Memory B cell (primary cell): ENCODE measurements around the gene BTN1A1.
"Not testable (repeated sequence)": the region's sequence is repeated elsewhere in the genome, so short reads cannot be mapped to it uniquely, and the experiment has no call there.

Source experiments
- ATAC-seq: fragments of 150-1000 bp; cut with Tn5 transposase; 2 replicates; pipeline ENCODE4 v1.10.0; 2021; ENCODE audit warnings: low read depth, mild to moderate bottlenecking, moderate library complexity
- DNase-seq, 2 donors: peaks; one replicate each; pipeline ENCODE4 v3.0.0; 2022; ENCODE audit warnings: low spot score in 2 of 2
- H3K27ac Mint-ChIP-seq: one replicate; pipeline ENCODE4 v1.8.0; 2022; ENCODE audit warnings: mild to moderate bottlenecking, moderate library complexity, mixed read lengths
- H3K27me3 Mint-ChIP-seq: one replicate; pipeline ENCODE4 v1.8.0; 2022; ENCODE audit warnings: mixed read lengths
- H3K36me3 Mint-ChIP-seq: one replicate; pipeline ENCODE4 v1.8.0; 2022; ENCODE audit warnings: mild to moderate bottlenecking, mixed read lengths
- H3K4me1 Mint-ChIP-seq: one replicate; pipeline ENCODE4 v1.8.0; 2022; ENCODE audit warnings: mixed read lengths
- H3K4me3 Mint-ChIP-seq: one replicate; pipeline ENCODE4 v1.8.0; 2022; ENCODE audit warnings: mild to moderate bottlenecking, moderate library complexity, mixed read lengths
- H3K9me3 Mint-ChIP-seq: one replicate; pipeline ENCODE4 v1.8.0; 2022; ENCODE audit warnings: mixed read lengths

The BTN1A1 gene

DNA sequence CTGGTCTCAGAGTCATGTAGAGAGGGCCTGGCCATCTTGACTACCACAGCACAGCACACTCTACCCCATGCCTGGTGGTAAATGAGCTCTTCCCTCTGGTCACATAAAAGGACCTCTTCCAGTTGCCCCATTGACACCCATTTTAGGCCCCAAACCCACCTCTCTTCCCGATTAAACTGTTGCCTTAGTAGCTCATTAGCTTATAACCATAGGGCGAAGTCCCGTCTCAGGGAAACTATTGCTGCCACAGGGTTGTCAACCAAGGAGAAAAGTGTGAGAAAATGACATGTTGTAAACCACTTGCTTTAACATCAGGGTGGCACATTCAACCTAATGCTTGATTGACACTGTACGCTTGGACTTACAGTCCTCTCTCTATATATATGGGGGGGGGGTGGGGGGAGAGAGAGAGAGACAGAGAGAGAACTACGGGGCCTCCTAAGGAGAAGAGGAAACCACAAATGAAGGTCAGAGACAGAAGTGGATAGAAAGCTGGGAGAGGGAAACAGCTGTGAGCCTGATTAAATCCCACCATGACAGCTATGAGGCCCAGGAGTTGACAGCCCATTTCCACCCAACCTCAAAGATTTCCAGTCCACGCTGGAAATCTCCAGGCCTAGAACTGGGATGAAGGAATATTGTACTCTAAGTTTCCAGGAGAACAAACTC lies 14.9 kb upstream of the BTN1A1 start:
- H3K4me1 Mint-ChIP-seq = peaks cover 4% of the 10 kb centered on the region
- ATAC-seq = no peak
- no peak for DNase-seq
- H3K27ac Mint-ChIP-seq = no peak overlapping the region
- peaks cover 4% of the 10 kb centered on the region for H3K36me3 Mint-ChIP-seq
- peaks cover 6% of the 10 kb centered on the region for H3K9me3 Mint-ChIP-seq
- no peaks in the 10 kb centered on the region for H3K27me3 Mint-ChIP-seq
- H3K4me3 Mint-ChIP-seq = no peak overlapping the region

DNA sequence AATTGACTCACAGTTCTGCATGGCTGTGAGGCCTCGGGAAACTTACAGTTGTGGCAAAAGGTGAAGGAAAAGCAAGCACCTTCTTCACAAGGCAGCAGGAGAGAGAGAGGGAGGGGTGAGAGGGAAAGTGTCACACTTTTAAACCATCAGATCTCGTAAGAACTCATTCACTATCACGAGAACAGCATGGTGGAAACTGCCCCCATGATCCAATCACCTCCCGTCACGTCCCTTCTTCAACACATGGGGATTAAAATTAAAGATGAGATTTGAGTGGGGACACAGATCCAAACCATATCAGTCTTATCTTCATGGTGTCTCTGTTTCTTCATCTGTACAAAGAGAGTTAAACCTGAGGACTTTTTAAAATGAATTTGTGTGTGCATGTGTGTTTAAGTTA lies 13.7 kb upstream of the BTN1A1 start:
- Mint-ChIP-seq H3K4me1 (no peaks in the 10 kb centered on the region), H3K27ac (no peak overlapping the region), H3K36me3 (peaks cover 4% of the 10 kb centered on the region), H3K4me3 (no peak overlapping the region), H3K9me3 (peaks cover 6% of the 10 kb centered on the region), H3K27me3 (no peaks in the 10 kb centered on the region)
- ATAC-seq (no peak), DNase-seq (no peak)

DNA sequence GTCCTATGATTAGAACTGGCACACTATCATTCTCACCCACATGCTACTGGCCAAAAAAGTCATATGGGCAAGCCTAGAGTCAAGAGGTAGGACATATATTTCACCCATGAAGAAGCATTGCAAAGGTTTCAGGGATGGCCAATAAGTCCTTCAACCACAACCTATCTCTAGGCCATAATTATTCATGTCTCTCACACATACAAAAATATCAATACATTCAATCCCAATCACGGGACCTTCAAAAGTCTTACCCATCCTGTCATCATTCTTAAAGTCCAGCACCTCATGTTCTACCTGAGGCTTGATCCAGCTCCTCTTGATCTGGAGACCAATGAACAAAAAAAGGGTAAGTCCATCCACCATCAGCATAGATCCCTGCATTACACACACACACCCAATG lies 12.6 kb upstream of the BTN1A1 start:
- Mint-ChIP-seq H3K27ac (no peak overlapping the region), H3K27me3 (no peaks in the 10 kb centered on the region), H3K9me3 (peaks cover 6% of the 10 kb centered on the region), H3K4me3 (no peak overlapping the region), H3K4me1 (no peaks in the 10 kb centered on the region), H3K36me3 (peaks cover 4% of the 10 kb centered on the region)
- DNase-seq (no peak), ATAC-seq (no peak)

GRCh38 chr6:26489996-26490964 lies 9.8 kb upstream of the BTN1A1 start:
- ATAC-seq = no peak
- H3K9me3 Mint-ChIP-seq = peaks cover 6% of the 10 kb centered on the region
- peaks cover 4% of the 10 kb centered on the region for H3K36me3 Mint-ChIP-seq
- no peak for DNase-seq
- no peaks in the 10 kb centered on the region for H3K27me3 Mint-ChIP-seq
- H3K27ac Mint-ChIP-seq = no peak overlapping the region
- no peak overlapping the region for H3K4me3 Mint-ChIP-seq
- no peaks in the 10 kb centered on the region for H3K4me1 Mint-ChIP-seq

GRCh38 chr6:26491604-26492003 lies 8.5 kb upstream of the BTN1A1 start:
- Mint-ChIP-seq H3K27me3 (no peaks in the 10 kb centered on the region), H3K4me1 (no peaks in the 10 kb centered on the region), H3K4me3 (no peak overlapping the region), H3K9me3 (peaks cover 6% of the 10 kb centered on the region), H3K27ac (no peak overlapping the region), H3K36me3 (peaks cover 4% of the 10 kb centered on the region)
- no peak for DNase-seq
- no peak for ATAC-seq

GRCh38 chr6:26493258-26493657 lies 6.8 kb upstream of the BTN1A1 start:
- no peak overlapping the region for H3K27ac Mint-ChIP-seq
- no peaks in the 10 kb centered on the region for H3K9me3 Mint-ChIP-seq
- ATAC-seq = peak; percentile 50
- no peak for DNase-seq
- no peaks in the 10 kb centered on the region for H3K27me3 Mint-ChIP-seq
- no peaks in the 10 kb centered on the region for H3K36me3 Mint-ChIP-seq
- peaks cover 6% of the 10 kb centered on the region for H3K4me1 Mint-ChIP-seq
- H3K4me3 Mint-ChIP-seq = no peak overlapping the region

DNA sequence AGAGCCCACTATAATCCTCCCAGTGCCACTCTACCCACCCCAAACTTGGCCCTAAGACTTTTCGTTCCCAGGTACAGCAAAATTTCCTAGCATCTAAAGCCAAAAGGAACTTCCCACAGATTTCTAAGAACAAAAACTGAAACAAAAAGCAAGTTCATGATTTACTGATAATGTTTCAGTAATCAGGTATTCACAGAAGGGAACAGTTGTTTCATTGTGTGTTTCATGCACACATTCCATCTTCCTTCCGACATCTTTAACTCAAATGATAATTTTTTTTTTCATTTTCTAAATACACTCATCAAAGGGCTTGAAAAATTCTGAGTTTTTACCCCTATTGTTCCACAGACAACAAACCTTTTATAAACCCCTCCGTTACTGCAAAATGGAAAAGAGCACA lies 6.0 kb upstream of the BTN1A1 start:
- no peak overlapping the region for H3K27ac Mint-ChIP-seq
- no peak for ATAC-seq
- no peaks in the 10 kb centered on the region for H3K36me3 Mint-ChIP-seq

DNA sequence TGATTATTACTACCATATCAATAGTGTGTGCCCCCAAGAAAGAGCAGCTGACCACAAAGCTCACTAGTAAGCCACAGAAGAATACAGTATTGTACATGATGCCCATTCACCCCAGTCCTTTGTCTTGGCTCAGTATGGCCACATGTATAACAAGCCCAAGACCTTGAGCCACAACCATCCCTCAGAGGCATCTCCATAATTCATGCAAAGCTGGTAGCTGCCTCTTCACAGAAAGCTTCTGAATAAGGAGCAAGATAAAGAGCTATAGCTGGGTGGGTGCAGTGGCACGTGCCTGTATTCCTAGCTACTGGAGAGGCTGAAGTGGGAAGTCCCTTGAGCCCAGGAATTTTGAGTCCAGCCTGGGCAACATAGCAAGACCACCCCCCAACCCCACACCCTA lies 4.8 kb upstream of the BTN1A1 start:
- H3K27me3 Mint-ChIP-seq = no peaks in the 10 kb centered on the region
- H3K4me3 Mint-ChIP-seq = no peak overlapping the region
- ATAC-seq (no peak), DNase-seq (no peak)
- no peaks in the 10 kb centered on the region for H3K9me3 Mint-ChIP-seq
- H3K27ac Mint-ChIP-seq = no peak overlapping the region
- no peaks in the 10 kb centered on the region for H3K36me3 Mint-ChIP-seq
- H3K4me1 Mint-ChIP-seq = peaks cover 10% of the 10 kb centered on the region

More for the DNA sequence above, 6.0 kb upstream of the BTN1A1 start:
- H3K4me3 Mint-ChIP-seq = no peak overlapping the region
- no peaks in the 10 kb centered on the region for H3K9me3 Mint-ChIP-seq
- H3K27me3 Mint-ChIP-seq = no peaks in the 10 kb centered on the region
- H3K4me1 Mint-ChIP-seq = peaks cover 6% of the 10 kb centered on the region
- no peak for DNase-seq

GRCh38 chr6:26497610-26498009 lies 2.5 kb upstream of the BTN1A1 start:
- Mint-ChIP-seq H3K9me3 (no peaks in the 10 kb centered on the region), H3K4me1 (peaks cover 23% of the 10 kb centered on the region), H3K27me3 (no peaks in the 10 kb centered on the region), H3K27ac (no peak overlapping the region), H3K36me3 (no peaks in the 10 kb centered on the region), H3K4me3 (no peak overlapping the region)
- DNase-seq (no peak), ATAC-seq (no peak)

DNA sequence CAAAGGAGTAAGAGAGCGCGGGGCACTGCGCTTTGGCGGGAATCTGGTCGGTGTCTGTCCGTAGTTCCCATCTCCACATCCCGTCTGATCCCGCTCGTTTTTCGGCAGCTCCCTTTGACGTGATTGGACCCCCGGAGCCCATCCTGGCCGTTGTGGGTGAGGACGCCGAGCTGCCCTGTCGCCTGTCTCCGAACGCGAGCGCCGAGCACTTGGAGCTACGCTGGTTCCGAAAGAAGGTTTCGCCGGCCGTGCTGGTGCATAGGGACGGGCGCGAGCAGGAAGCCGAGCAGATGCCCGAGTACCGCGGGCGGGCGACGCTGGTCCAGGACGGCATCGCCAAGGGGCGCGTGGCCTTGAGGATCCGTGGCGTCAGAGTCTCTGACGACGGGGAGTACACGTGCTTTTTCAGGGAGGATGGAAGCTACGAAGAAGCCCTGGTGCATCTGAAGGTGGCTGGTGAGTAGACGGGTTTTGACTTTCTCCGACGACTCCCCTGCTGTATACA lies 1.4 kb downstream of the BTN1A1 start:
- Mint-ChIP-seq H3K4me1 (peaks cover 26% of the 10 kb centered on the region), H3K4me3 (peak overlapping the region; percentile 90), H3K27me3 (no peaks in the 10 kb centered on the region), H3K36me3 (peaks cover 3% of the 10 kb centered on the region), H3K9me3 (no peaks in the 10 kb centered on the region), H3K27ac (peak overlapping the region; percentile 46)
- peak; percentile 73 for ATAC-seq
- DNase-seq = peak; percentile 11 to 35

- Mint-ChIP-seq H3K4me3 (peak overlapping the region; percentile 90), H3K27me3 (no peaks in the 10 kb centered on the region), H3K27ac (peak overlapping the region; percentile 46), H3K4me1 (peaks cover 25% of the 10 kb centered on the region), H3K9me3 (no peaks in the 10 kb centered on the region), H3K36me3 (peaks cover 3% of the 10 kb centered on the region)
- ATAC-seq (peak; percentile 84), DNase-seq (peak in 1 of 2 donors; percentile 16)
Measured at GRCh38 chr6:26502165-26502564, 2.1 kb downstream of the BTN1A1 start.

- H3K4me3 Mint-ChIP-seq = no peak overlapping the region
- H3K4me1 Mint-ChIP-seq = peaks cover 20% of the 10 kb centered on the region
- H3K9me3 Mint-ChIP-seq = no peaks in the 10 kb centered on the region
- DNase-seq (no peak), ATAC-seq (no peak)
- H3K27ac Mint-ChIP-seq = no peak overlapping the region
- H3K27me3 Mint-ChIP-seq = no peaks in the 10 kb centered on the region
- peaks cover 3% of the 10 kb centered on the region for H3K36me3 Mint-ChIP-seq
Measured at GRCh38 chr6:26502626-26503025, 2.5 kb downstream of the BTN1A1 start.

- H3K27me3 Mint-ChIP-seq = no peaks in the 10 kb centered on the region
- H3K9me3 Mint-ChIP-seq = no peaks in the 10 kb centered on the region
- peaks cover 3% of the 10 kb centered on the region for H3K4me1 Mint-ChIP-seq
- no peak overlapping the region for H3K4me3 Mint-ChIP-seq
- H3K36me3 Mint-ChIP-seq = peaks cover 3% of the 10 kb centered on the region
- ATAC-seq (no peak), DNase-seq (no peak)
- no peak overlapping the region for H3K27ac Mint-ChIP-seq
Measured at GRCh38 chr6:26507658-26508057, 7.6 kb downstream of the BTN1A1 start.

DNA sequence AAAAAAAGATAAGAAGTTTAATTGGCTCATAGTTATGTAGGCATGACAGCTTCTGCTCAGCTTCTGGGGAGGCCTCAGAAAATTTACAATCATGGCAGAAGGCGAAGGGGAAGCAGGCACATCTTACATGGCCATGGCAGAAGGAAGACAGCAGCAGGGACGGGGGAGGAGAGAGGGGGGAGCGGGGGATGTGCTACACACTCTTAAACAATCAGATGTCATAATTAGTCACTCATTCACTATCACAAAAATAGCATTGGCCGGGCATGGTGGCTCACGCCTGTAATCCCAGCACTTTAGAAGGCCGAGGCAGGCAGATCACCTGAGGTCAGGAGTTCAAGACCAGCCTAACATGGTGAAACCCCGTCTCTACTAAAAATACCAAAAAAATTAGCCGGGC lies 10.9 kb downstream of the BTN1A1 start:
- H3K27ac Mint-ChIP-seq, DNase-seq, H3K4me1 Mint-ChIP-seq, H3K9me3 Mint-ChIP-seq, ATAC-seq, H3K27me3 Mint-ChIP-seq, H3K4me3 Mint-ChIP-seq, H3K36me3 Mint-ChIP-seq: not testable (repeated sequence)
